Upper lobe of left lung (tissue), 6 donors: ENCODE results near the gene BBIP1. TPM values are rescaled to one million over a fixed set of nuclear protein-coding genes. Genes with fewer than 3 reads are reported as not detected.
"Not testable (repeated sequence)": the region's sequence is repeated elsewhere in the genome, so short reads cannot be mapped to it uniquely, and the experiment has no call there.

Experiments used
- ATAC-seq, 2 donors: fragments of 200-7000 bp; cut with Tn5 transposase; one replicate each; pipeline ENCODE4 v1.9.1; 2022; ENCODE audit warnings: mild to moderate bottlenecking in 2 of 2, moderate library complexity in 2 of 2; ENCODE audit not compliant: low FRiP score in 2 of 2
- DNase-seq, 2 donors: peaks; one replicate each; pipeline ENCODE4 v3.0.0-alpha.2; 2019 to 2020
- H3K27ac ChIP-seq, 4 donors: fragments of 200-600 bp; sonication (generic); one replicate each; pipeline ENCODE4 v1.5.1; 2016 to 2019
- H3K27me3 ChIP-seq, 4 donors: fragments of 200-600 bp; sonication (generic); one replicate each; pipeline ENCODE4 v1.5.1; 2017 to 2019
- H3K36me3 ChIP-seq, 4 donors: fragments of 200-600 bp; sonication (generic); one replicate each; pipeline ENCODE4 v1.5.1; 2016 to 2019
- H3K4me1 ChIP-seq, 4 donors: fragments of 200-600 bp; sonication (generic); one replicate each; pipeline ENCODE4 v1.5.1; 2018 to 2019
- H3K4me3 ChIP-seq, 4 donors: fragments of 200-600 bp; sonication (generic); one replicate each; pipeline ENCODE4 v1.5.1; 2017 to 2019; ENCODE audit warnings: mild to moderate bottlenecking in 2 of 4, moderate library complexity in 1 of 4
- H3K9me3 ChIP-seq, 4 donors: fragments of 200-600 bp; sonication (generic); one replicate each; pipeline ENCODE4 v1.5.1; 2018 to 2019
- CTCF ChIP-seq, 6 experiments: fragments of 450-650 bp in 4 of 6; fragments of 200-600 bp in 2 of 6; sonication (generic) in 2 of 6; IDR thresholded peaks; one replicate each; pipeline ENCODE4 v1.5.1; 2016 to 2019; ENCODE audit warnings: antibody characterized with exemption in 6 of 6
- EP300 ChIP-seq, 4 donors: sonication (generic); formaldehyde crosslinking; IDR thresholded peaks; one replicate each; pipeline ENCODE4 v1.5.1; 2017; ENCODE audit warnings: antibody characterized with exemption in 4 of 4, control low read depth in 2 of 4
- POLR2A ChIP-seq, 4 donors: fragments of 450-650 bp; IDR thresholded peaks; one replicate each; pipeline ENCODE4 v1.5.1; 2016 to 2017; ENCODE audit warnings: antibody characterized with exemption in 4 of 4, mild to moderate bottlenecking in 2 of 4
- POLR2AphosphoS5 ChIP-seq, 2 donors: sonication (generic); formaldehyde crosslinking; IDR thresholded peaks; one replicate each; pipeline ENCODE4 v1.5.1; 2017; ENCODE audit warnings: antibody characterized with exemption in 2 of 2
- WGBS, 2 donors: methylation state at CpG; one replicate each; pipeline ENCODE4 v1.1.5; 2017 to 2018; 5-methylcytosine and 5-hydroxymethylcytosine counted together
- total RNA-seq, 6 donors: library from RNA; depleted of rRNA in 4 of 6; stranded (reverse); fragments of >200 nt in 4 of 6; gene quantifications; one replicate each; pipeline versions ENCODE4 v1.1.0 to v1.2.1, GENCODE V29; 2016 to 2021
- donor health status: DM: no; HTN: no; CAD: no; lungs with moderate emphysema.
- donor health status: DM: no; HTN: yes; CAD: no; lungs with severe emphysema.

Gene BBIP1
- total RNA-seq, 6 donors from 2014 or later: 3.4 to 27.4 (median 19.4) TPM

- H3K27me3 ChIP-seq: no peaks in the 10 kb centered on the region
- no peaks in the 10 kb centered on the region for H3K9me3 ChIP-seq
- peak overlapping the region; percentile 11 to 96 (median 82) for H3K4me3 ChIP-seq
- DNase-seq (peak in 1 of 2 donors; percentile 98), ATAC-seq (no peak)
- TF ChIP-seq POLR2A (IDR thresholded peaks at IDR 0.05) (no peak), CTCF (IDR thresholded peaks at IDR 0.05) (peak in 1 of 6 experiments; percentile 20)
- 0 to 1% methylated on average over 14 to 15 of the region's 15 CpGs for WGBS, 2 donors
- no peaks in the 10 kb centered on the region for H3K36me3 ChIP-seq
- H3K27ac ChIP-seq: peak overlapping the region; percentile 98 to 99 (median 99)
- H3K4me1 ChIP-seq: peaks cover 15 to 31% (median 21%) of the 10 kb centered on the region in 4 donors
Measured at GRCh38 chr10:110918269-110918642, 724 bp downstream of the BBIP1 start.

- Histone ChIP-seq H3K9me3 (no peaks in the 10 kb centered on the region), H3K36me3 (no peaks in the 10 kb centered on the region), H3K27ac (no peak overlapping the region), H3K27me3 (no peaks in the 10 kb centered on the region), H3K4me1 (peaks cover 6 to 24% (median 18%) of the 10 kb centered on the region in 4 donors), H3K4me3 (no peak overlapping the region)
- no peak for DNase-seq
- no peak for TF ChIP-seq POLR2AphosphoS5 (IDR thresholded peaks at IDR 0.05)
- no peak for TF ChIP-seq CTCF (IDR thresholded peaks at IDR 0.05)
- no peak for TF ChIP-seq POLR2A (IDR thresholded peaks at IDR 0.05)
- no peak for TF ChIP-seq EP300 (IDR thresholded peaks at IDR 0.05)
- 87 to 90% methylated on average over 3 of the region's 3 CpGs for WGBS, 2 donors
- no peak for ATAC-seq
Measured at GRCh38 chr10:110916554-110917346, 2.2 kb downstream of the BBIP1 start.

DNA sequence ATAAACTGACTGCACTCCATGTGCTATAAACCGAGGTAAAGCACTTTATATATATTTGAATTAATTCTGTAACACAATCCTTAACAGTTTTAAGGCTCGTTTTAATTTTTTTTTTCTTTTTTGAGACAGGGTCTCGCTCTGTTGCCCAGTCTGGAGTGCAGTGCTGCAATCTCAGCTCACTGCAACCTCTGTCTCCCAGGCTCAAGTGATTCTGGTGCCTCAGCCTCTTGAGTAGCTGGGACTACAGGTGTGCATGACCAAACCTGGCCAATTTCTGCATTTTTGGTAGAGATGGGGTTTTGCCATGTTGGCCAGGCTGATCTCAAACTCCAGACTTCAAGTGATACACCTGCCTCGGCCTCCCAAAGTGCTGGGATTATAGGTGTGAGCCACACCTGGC lies 3.4 kb downstream of the BBIP1 start:
- not testable (repeated sequence) for H3K4me3 ChIP-seq, H3K9me3 ChIP-seq, H3K36me3 ChIP-seq, DNase-seq, H3K27me3 ChIP-seq, H3K27ac ChIP-seq, ATAC-seq
- WGBS, 2 donors: 95 to 97% methylated on average over 4 of the region's 4 CpGs
- H3K4me1 ChIP-seq: peaks cover 0 to 13% (median 9%) of the 10 kb centered on the region in 4 donors

DNA sequence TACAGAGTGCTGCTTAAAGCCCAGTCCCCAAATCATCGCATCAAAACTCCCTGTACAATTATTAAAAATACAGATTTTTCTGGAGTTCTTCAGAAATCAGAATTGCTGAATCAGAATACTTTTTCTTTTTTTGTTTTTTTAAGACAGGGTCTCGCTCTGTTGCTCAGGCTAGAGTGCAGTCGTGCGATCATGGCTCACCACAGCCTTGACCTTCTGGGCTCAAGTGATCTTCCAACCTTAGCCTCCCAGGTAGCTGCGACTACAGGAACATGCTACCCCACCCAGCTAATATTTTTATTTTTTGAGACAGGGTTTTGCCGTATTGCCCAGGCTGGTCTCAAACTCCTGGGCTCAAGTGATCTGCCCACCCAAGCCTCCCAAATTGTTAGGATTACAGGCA lies 3.9 kb downstream of the BBIP1 start:
- Histone ChIP-seq H3K9me3 (no peaks in the 10 kb centered on the region), H3K27ac (no peak overlapping the region), H3K27me3 (no peaks in the 10 kb centered on the region), H3K4me3 (no peak overlapping the region), H3K36me3 (no peaks in the 10 kb centered on the region), H3K4me1 (peaks cover 0 to 9% (median 8%) of the 10 kb centered on the region in 4 donors)
- ATAC-seq: no peak
- 95 to 98% methylated on average over 6 of the region's 6 CpGs for WGBS, 2 donors
- DNase-seq: no peak
- TF ChIP-seq CTCF (IDR thresholded peaks at IDR 0.05) (no peak), POLR2AphosphoS5 (IDR thresholded peaks at IDR 0.05) (no peak), EP300 (IDR thresholded peaks at IDR 0.05) (no peak), POLR2A (IDR thresholded peaks at IDR 0.05) (no peak)

GRCh38 chr10:110914431-110914830 lies 4.5 kb downstream of the BBIP1 start:
- WGBS, 2 donors: 84 to 95% methylated on average over 2 of the region's 2 CpGs
- TF ChIP-seq EP300 (IDR thresholded peaks at IDR 0.05): no peak
- TF ChIP-seq POLR2AphosphoS5 (IDR thresholded peaks at IDR 0.05): no peak
- TF ChIP-seq CTCF (IDR thresholded peaks at IDR 0.05): no peak
- no peak for TF ChIP-seq POLR2A (IDR thresholded peaks at IDR 0.05)

More at GRCh38 chr10:110914431-110914830, 4.5 kb downstream of the BBIP1 start:
- Histone ChIP-seq H3K4me1 (peaks cover 0 to 9% (median 8%) of the 10 kb centered on the region in 4 donors), H3K36me3 (no peaks in the 10 kb centered on the region), H3K27ac (no peak overlapping the region), H3K27me3 (no peaks in the 10 kb centered on the region), H3K9me3 (no peaks in the 10 kb centered on the region), H3K4me3 (no peak overlapping the region)
- no peak for DNase-seq
- ATAC-seq: no peak
